HG03558 (cell line): ENCODE data around the gene TRIM29.

ENCODE experiments used
- ATAC-seq: cut with Tn5 transposase; IDR thresholded peaks from one replicate; pipeline ENCODE4 v1.9.1; 2021; ENCODE audit warnings: moderate number of reproducible peaks; ENCODE audit not compliant: unreplicated experiment; ENCODE audit errors: extremely low read depth

TRIM29 gene

DNA sequence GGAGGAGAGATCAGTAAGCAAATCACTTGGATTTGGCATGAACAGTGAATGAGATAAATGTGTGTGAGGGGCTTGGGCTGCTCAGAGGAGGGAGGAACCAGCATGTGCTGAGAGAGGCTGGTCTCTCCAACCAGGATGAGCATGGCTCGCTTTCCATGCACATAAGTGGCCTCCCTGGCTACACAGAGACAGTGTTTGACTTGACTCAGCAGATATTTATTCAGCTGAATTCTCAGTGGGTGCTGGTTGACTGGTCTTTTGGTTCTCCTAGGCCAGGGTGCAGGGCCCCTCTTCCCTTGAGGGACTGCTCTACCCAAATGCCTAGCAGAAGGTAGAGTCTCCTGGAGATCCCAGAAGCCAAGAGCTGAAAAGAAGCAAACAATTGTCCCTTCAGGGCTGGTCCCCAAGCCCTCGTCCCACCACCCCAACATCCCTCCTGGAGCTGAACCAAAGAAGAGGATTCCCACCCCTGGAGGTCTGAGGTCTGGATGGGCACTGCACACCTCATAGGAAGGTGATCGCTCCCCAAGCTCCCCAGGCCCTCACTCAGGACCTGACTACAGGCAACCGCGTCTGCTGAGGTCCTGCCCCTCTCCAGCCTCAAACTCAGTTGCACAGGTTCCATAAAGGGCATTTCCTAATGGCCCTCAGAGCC lies 3.3 kb upstream of the TRIM29 start:
- no peak for ATAC-seq

GRCh38 chr11:120139316-120140069 lies 1.6 kb upstream of the TRIM29 start:
- no peak for ATAC-seq

- no peak for ATAC-seq
These were observed 714 bp downstream of the TRIM29 start for GRCh38 chr11:120137187-120137610.

GRCh38 chr11:120136356-120136755 lies 1.6 kb downstream of the TRIM29 start:
- ATAC-seq: no peak

DNA sequence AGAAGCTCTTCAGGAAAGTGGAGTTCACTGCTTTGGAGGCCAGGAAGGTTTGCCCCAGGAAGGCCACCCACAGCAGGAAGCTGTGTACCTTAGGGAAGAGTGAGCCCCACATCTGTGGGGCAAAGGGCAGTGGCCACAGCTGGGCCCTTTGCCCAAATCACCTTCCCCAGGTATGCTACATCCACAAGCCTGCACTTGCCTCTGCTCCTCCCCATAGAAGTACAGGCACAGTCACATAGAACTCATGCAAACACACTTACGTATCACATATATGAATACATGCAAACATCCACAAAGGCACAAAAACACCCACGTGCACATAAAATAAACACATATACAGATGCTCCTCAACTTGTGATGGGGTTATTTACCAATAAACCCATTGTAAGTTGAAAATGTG lies 2.1 kb downstream of the TRIM29 start:
- no peak for ATAC-seq

DNA sequence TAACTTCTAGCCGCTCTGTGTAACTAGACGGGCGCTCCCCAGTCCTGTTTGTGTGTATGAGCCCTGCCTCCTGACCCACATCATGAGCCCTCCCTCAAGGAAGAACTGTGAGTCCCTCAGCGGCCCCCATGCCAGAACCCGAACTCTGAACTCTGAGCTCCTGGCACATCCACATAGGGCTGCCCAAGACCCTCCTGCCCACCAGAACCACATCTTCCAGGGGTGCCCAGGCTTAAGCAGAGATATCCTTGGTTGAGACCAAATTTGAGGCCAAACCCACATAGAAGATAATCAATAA lies 3.0 kb downstream of the TRIM29 start:
- no peak for ATAC-seq

- ATAC-seq: no peak
These were observed 3.6 kb downstream of the TRIM29 start for GRCh38 chr11:120134106-120134930.

DNA sequence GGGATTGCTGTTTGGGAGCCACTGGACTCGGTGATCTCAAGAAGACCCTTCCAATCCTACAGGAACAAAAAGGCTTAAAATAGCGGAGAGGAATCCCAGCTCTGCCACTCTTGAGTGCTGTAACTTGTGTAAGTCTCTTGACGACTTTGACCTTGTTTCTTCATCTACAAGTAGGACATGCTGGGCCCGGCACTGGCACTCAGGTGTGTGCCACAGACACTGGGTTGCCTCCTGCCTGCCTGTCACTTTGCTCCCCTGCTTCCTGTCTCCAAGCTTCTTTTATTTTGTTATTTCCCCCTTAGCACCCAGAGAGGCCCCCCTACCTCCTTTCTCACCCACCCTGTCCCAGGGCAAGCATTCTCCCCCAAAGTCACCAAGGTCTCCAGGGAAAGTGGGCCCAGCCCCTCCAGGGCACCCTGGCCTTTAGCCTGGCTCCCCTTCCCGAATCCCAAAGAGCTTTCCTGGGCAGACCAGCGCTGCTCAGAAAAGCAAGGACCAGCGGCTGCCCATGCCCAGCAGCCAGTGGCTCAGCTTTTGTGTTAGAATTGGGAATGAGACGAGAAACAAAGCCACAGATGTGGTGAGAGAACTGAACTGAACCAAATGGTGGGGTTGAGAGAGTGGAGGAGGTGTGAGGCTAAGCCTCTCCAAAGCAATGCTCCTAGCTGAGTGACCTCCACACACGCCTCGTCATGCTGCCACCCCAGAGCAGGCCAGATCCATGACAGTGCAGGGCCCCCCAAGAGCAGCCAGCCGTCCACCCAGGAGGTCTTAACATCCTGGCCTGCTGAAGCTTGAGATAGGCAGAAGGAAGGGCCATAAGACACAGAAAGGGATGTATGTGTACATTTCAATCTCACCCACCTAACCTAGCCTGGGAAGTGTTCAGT lies 4.5 kb downstream of the TRIM29 start:
- no peak for ATAC-seq

DNA sequence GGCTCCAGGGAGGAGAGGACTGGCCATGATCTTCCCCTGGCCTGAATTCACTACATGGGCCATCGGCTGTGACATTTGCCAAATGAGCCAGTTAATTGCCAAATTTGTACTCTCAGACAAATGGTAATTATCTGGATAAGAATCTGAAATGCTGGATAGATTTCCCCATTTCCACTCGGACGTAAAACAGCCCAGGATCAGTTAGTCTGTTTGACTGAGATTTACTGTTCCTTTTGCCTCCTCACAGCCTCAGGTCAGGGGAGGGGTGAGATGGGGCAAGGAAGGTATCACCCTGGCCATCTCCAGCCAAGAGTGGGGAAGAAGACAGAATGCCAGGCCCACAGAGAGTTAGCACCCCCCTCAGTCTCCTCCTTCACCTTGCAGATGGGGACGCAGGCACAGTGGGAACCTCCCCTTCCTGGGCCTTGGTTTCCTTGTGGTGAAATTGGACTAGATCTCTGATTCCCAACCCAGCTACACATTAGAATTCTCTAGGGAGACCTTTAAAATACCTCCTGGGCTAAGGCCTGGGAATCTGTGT lies 5.2 kb downstream of the TRIM29 start:
- no peak for ATAC-seq

- no peak for ATAC-seq
These were observed 5.8 kb downstream of the TRIM29 start for GRCh38 chr11:120131941-120132644.

DNA sequence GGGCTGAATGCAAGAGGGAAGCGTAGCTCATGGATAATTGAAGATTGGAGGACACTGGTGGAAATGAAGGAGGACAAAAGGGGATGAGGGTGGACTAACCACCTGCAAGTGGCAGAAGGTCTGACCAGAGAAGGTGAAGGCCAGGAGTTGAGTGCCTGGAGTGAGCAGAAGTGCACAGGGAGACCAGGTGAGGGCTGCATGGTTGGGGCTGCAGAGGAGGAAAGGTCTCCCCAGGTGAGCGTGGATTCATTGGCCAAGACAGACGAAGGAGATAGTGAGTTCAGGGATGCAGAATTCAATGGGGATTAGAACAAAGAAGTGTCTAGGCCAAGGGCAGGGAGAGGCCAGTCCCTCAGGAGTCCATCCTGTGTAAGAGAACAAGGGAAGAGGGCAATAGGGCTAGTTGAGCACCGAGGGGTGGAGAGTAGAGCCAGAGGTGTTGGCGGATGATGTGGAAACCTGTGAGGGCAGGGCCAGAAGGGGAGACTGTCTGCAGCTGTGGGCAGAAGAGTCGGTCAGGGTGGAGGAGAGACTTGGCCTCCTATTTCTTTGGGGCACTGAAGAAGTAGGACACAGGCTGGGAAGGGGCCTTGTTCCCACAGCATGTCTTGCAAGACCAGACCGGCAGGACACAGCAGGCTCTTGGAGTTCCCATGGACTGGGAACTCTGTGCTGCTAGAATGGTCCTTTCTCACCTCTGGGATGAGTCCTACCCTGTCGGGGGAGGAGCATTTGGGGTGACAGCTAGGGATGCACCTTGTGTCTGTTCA lies 6.7 kb downstream of the TRIM29 start:
- no peak for ATAC-seq

- no peak for ATAC-seq
These were observed 7.5 kb downstream of the TRIM29 start for GRCh38 chr11:120130176-120130980.

GRCh38 chr11:120129570-120129969 lies 8.3 kb downstream of the TRIM29 start:
- no peak for ATAC-seq

DNA sequence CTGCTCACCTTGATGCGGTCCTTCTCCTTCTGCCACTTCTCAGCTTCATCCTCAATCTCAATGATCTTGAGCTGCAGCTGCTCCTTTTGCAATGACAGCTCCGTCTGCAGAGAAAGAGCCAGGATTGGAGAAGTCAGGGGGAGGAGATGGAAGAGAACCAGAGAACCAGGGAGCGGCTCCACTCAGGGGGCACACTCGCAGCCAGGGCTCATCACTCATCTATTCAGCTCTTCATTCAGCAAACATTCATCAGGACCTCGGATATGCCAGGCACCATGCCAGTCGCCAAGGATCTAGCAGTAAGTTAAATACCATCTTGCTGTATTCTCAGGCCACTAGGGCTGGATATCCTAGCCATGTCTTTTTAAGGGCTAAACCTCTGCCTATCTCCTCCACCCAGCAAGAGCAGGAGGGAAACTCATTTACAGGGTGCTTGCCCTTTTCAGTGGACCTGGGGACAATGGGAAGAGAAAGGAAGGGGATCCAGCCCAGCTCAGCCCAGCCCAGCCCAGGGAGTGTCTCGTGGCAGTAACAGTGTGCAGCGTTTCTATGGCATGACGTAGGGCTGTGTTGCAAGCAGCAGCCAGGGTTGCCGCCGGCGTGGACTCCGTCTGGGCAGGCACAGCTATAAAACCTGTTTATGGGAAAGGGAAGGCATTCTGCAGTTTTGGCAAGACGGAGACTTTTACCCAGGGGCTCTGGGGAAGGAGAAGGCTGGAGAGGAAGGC lies 9.4 kb downstream of the TRIM29 start:
- no peak for ATAC-seq

GRCh38 chr11:120127236-120127635 lies 10.7 kb downstream of the TRIM29 start:
- no peak for ATAC-seq

- no peak for ATAC-seq
These were observed 11.3 kb downstream of the TRIM29 start for GRCh38 chr11:120126620-120127019.

DNA sequence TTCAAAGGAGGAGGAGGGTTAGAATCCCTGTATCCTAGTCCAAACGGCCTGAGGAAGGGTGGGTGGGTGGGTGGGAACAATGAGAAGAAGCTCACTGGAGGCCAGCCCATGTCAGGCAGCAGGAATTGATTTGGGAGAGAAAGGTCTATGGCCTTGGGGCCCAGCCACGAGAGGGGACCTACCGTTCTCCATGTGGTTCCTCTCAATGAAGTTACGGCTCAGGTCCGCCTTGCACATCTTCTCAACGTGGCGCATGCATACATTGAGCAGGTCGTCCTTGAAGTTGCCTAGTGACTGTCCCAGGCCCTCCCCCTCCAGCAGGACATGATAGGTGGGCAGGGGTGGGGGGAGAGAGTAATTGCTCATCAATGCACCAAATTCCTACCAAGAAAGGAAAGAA lies 12.4 kb downstream of the TRIM29 start:
- ATAC-seq: no peak
